ENCODE measurements around the gene CBFB. TPM values are rescaled to one million over a fixed set of nuclear protein-coding genes. Genes with fewer than 3 reads are reported as not detected.

Gene CBFB
- total and polyA plus RNA-seq, 2 of the 4 experiments (the other 2 are of a cell fraction) = 44.2 to 48.0 TPM

GRCh38 chr16:67112591-67113399 lies 83.8 kb downstream of the CBFB start:
- no peak overlapping the region for H3K56ac ChIP-seq (ENCODE audit: extremely low read depth, insufficient read depth, low read length)
- H2AK9ac ChIP-seq (replicated peaks; ENCODE audit: low read depth, low read length, poor library complexity) = no peak overlapping the region
- no peak overlapping the region for H2AK5ac ChIP-seq (ENCODE audit: low read depth, low read length)
- H3K23ac ChIP-seq (ENCODE audit: low read depth, low read length) = no peak overlapping the region
- H3K9me1 ChIP-seq (ENCODE audit: insufficient read depth, low read length) = peaks cover 19% of the 10 kb centered on the region
- no peak overlapping the region for H3K27ac ChIP-seq (ENCODE audit: insufficient read depth, low read length)
- no peak overlapping the region for H3K18ac ChIP-seq (ENCODE audit: low read depth, low read length)
- in situ Hi-C loops (cut with MboI; ENCODE audit: low sequenced_read_pairs) (no loop called here), intact Hi-C loops (cut with micrococcal nuclease) (no loop called here), dilution Hi-C loops (cut with HindIII; ENCODE audit: low sequenced_read_pairs, unreplicated experiment) (no loop called here)
- no peak overlapping the region for H3K4me3 ChIP-seq (ENCODE audit: insufficient read depth, low read depth, low read length)
- H3K9ac ChIP-seq (ENCODE audit: low read depth, low read length) = no peak overlapping the region
- POLR2A ChIA-PET (ENCODE audit: unreplicated experiment) = no interaction called here
- peaks cover 42 to 79% of the 10 kb centered on the region in 2 experiments for H3K79me1 ChIP-seq (ENCODE audit: low read depth in 1 of 2, low read length in 2 of 2)
- peaks cover 19% of the 10 kb centered on the region for H3K4me1 ChIP-seq (ENCODE audit: control insufficient read depth, insufficient read depth, low read length)
- H4K20me1 ChIP-seq (ENCODE audit: insufficient read depth, low read length) = peaks cover 46% of the 10 kb centered on the region
- no peak overlapping the region for H2AFZ ChIP-seq (replicated peaks; ENCODE audit: low read length, poor library complexity)
- H3K27me3 ChIP-seq (ENCODE audit: control insufficient read depth, insufficient read depth, low read length) = no peaks in the 10 kb centered on the region
- no peak overlapping the region for H4K91ac ChIP-seq (ENCODE audit: insufficient read depth, low read depth, low read length)
- H4K8ac ChIP-seq (ENCODE audit: low read depth in 2 of 2, low read length in 2 of 2) = no peak overlapping the region
- no peaks in the 10 kb centered on the region; the same call in 1 of the 2 replicates for H3K36me3 ChIP-seq (ENCODE audit: control insufficient read depth, insufficient read depth, low read length)
- H3K9me3 ChIP-seq (ENCODE audit: control insufficient read depth, insufficient read depth, low read length) = no peaks in the 10 kb centered on the region
- TF ChIP-seq CEBPB (IDR thresholded peaks at IDR 0.05; ENCODE audit: low read depth, low read length) (no peak), SMC3 (IDR thresholded peaks at IDR 0.05; ENCODE audit: low read depth, low read length) (no peak), NFE2L2 (IDR thresholded peaks at IDR 0.05; ENCODE audit: low read depth, low read length) (no peak), RAD21 (IDR thresholded peaks at IDR 0.05; ENCODE audit: low read length) (no peak), MAZ (IDR thresholded peaks at IDR 0.05; ENCODE audit: borderline replicate concordance, low read depth, low read length) (no peak), MAFK (IDR thresholded peaks at IDR 0.05; ENCODE audit: low read depth, low read length) (no peak), ELK1 (IDR thresholded peaks at IDR 0.05; ENCODE audit: borderline replicate concordance, low read depth, low read length) (no peak), CTCF (conservative IDR thresholded peaks at IDR 0.05; ENCODE audit: low read depth, low read length) (no peak)
- no peak overlapping the region for H3K14ac ChIP-seq (replicated peaks; ENCODE audit: low read depth, low read length)
- ATAC-seq (ENCODE audit: low read depth) = no peak
- H3K4me2 ChIP-seq (ENCODE audit: low read depth, low read length) = no peak overlapping the region
- no peak overlapping the region for H2BK20ac ChIP-seq (ENCODE audit: low read depth, low read length)
- no peak overlapping the region for H2BK120ac ChIP-seq (ENCODE audit: low read depth, low read length)
- no peak overlapping the region for H2BK15ac ChIP-seq (ENCODE audit: low read depth, low read length)
- no CpG with 5 or more reads among the region's 4 CpGs for WGBS, 2 experiments (ENCODE audit: extremely low coverage in 2 of 2, insufficient read length in 1 of 2)
- no peak overlapping the region for H3K4ac ChIP-seq (ENCODE audit: low read depth, low read length)
- CTCF ChIA-PET = interaction anchor here (0.9 to 2.0 kb wide), 3 partner anchors 12 to 95 kb away, joined by 3 to 11 read pairs (median 5); no protein-coding TSS in a partner anchor
- no peak for DNase-seq
- no peak overlapping the region for H2BK5ac ChIP-seq (ENCODE audit: low read depth, low read length, poor library complexity, severe bottlenecking)
- no peak overlapping the region for H4K5ac ChIP-seq (ENCODE audit: low read depth, low read length)
- BruUV-seq (replicated peaks) = no TSS peak

Data from IMR-90 (cell line).